LNCAP (cell line): ENCODE measurements around the gene FLYWCH2.

Experiments
- CTCF ChIP-seq: fragments of 450-650 bp; IDR thresholded peaks from 2 replicates; pipeline ENCODE4 v1.5.1; 2017; ENCODE audit warnings: mild to moderate bottlenecking

Gene FLYWCH2

GRCh38 chr16:2856686-2857450, 26.1 kb upstream of the FLYWCH2 start:
- no peak for TF ChIP-seq CTCF

GRCh38 chr16:2857451-2858244, 25.4 kb upstream of the FLYWCH2 start, which contains the start of gene PRSS22:
PRSS22 (minus strand) TSS chr16:2858170; CDS start chr16:2858104, 66 bp downstream.
- no peak for TF ChIP-seq CTCF

- TF ChIP-seq CTCF: no peak
Observed at GRCh38 chr16:2858245-2859025, 24.6 kb upstream of the FLYWCH2 start.

- no peak for TF ChIP-seq CTCF
Observed at GRCh38 chr16:2859686-2860265, 23.2 kb upstream of the FLYWCH2 start.

GRCh38 chr16:2860826-2861567, 22.0 kb upstream of the FLYWCH2 start:
- TF ChIP-seq CTCF: no peak

- TF ChIP-seq CTCF: no peak
Observed at GRCh38 chr16:2865651-2866050, 17.4 kb upstream of the FLYWCH2 start.
